ENCODE measurements around the gene LRRC75B. TPM values are rescaled to one million over a fixed set of nuclear protein-coding genes. Genes with fewer than 3 reads are reported as not detected.

The LRRC75B gene
- total and polyA plus RNA-seq, 2 of the 8 experiments (the other 6 are each of a cell fraction or from before 2014, with no cell fraction given): 12.2 to 26.6 TPM

DNA sequence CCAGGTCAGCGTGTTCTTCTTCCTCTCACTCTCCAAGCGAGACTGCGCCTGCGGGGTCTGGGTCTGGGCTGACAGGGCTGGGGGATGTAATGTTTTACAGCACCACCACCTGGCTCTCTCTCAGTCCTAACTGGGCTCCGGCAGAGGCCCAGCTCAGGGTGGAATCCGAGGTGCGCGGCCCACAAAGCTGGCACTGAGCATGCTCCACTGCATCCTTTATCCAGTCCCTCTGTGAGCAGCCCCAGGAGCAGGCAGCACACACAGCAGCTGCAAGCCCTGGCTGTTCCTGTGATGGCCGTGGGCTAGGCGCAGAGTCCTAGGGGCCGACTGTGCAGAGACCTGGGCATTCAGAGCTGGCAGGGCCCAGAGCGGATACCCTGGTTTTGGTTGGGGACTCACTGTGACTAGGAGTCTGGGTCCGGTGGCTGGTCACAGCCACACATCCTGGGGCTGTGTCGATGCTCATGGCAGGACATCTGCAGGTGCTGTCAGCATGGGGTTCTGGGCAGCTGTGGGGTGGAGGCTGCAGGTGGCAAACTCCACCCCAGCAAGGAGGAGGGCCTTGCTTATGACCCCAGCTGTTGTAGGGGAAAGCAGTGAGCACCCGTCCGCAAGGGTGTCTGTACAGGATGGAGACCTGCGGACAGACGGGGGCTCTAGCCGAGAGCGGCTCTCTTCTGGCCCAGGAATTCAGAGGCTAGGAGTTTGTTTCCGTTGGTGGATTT is 4.0 kb downstream of the LRRC75B start (continued):
- TF ChIP-seq TAF7 (optimal IDR thresholded peaks at IDR 0.05; ENCODE audit: borderline replicate concordance, low read depth, low read length): no peak
- TF ChIP-seq CHD2 (IDR thresholded peaks at IDR 0.05; ENCODE audit: low read length): no peak
- TF ChIP-seq POLR2A (IDR thresholded peaks at IDR 0.05; ENCODE audit: control extremely low read depth in 1 of 2, low read depth in 2 of 2, low read length in 2 of 2): no peak
- TF ChIP-seq PHF8 (conservative IDR thresholded peaks at IDR 0.05; ENCODE audit: low read depth, low read length): no peak
